Measurements from ENCODE around the gene KIRREL3.

The KIRREL3 gene

DNA sequence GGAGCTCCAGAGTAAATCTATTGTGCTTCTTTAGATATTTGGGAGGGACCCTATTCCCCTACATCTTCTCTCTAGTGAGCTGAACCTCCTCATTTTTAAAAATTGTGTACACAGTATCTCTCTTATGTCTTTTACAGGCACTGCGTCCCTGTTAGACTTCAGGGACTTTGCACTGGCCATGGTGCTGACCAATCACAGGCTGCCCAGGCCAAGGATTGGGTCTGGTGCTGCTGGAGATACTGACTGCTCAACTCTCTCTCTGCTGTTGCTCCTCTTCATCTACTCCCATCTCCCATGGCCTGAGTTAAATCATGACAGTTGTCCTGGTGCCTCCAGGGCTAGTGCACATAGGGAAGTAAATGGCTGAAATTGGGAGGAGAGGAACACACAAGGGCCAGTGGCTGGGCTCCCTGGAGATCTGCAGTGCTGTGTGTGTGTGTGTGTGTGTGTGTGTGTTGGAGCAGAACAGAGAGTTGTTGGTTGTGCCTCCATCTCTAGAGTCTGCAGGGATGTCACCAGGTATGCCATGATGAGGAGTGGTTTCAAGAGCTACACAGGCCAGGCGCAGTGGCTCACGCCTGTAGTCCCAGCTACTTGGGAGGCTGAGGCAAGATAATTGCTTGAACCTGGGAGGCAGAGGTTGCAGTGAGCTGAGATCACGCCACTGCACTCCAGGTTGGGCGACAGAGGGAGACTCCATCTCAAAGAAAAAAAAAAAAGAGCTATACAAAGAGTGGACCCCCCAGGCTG lies 489.8 kb downstream of the KIRREL3 start:
- no peak for DNase-seq (ENCODE audit: low spot score)

DNA sequence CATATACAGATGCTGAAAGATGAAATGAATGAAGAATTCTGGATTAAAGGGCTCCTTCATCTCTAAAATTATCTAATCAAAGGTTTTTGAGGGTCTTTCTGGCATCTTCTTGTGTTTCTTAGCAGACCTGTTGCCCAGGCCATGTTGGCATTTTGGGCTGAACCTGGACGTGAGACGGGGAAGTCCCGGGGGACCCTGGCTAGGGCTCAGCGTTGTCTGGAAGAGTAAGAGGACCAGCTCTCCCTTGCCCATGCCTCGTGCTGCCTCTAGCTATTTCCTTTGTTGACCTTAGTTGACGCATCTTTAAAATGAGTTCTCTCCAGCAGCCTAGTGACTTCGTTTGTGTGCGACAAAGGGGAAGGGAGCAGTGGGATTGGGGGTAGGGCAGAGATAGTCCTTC lies 492.9 kb downstream of the KIRREL3 start:
- no peak for DNase-seq (ENCODE audit: low spot score)

DNA sequence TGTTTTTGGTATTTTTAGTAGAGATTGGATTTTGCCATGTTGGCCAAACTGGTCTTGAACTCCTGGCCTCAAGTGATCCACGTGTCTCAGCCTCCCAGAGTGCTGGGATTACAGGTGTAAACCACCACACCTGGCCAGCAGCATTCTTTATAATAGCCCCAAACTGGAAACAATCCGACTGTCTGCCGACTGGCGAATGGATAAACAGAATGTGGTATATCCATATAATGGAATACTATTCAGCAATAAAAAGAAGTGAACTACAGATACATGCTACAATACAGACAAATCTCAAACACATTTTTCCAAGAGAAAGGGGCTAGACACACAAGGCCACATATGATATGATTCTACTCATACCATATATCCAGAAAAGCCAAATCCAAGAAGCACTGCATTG lies 493.8 kb downstream of the KIRREL3 start:
- no peak for DNase-seq (ENCODE audit: low spot score)

- no peak for DNase-seq (ENCODE audit: low spot score)
Measured at GRCh38 chr11:126502982-126503381, 497.6 kb downstream of the KIRREL3 start.

DNA sequence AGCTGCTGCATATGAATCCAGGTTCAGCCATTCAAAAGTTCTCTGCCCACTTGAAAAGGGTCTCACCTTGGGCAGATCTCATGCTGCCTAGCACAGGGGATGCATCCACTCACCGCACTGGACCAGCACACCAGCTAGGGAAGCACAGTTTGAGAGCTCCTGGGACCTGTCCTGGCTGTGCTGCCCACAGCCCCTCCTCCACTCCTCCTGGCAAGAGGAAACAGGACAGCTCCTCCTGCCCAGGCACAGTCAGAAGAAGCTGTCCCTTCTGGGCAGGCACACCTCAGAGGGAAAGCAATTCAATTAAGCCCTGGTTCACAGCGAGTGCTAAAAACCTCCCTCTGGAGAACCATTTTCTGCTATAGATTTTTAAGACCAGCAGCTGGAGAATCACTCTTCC lies 498.4 kb downstream of the KIRREL3 start:
- no peak for DNase-seq (ENCODE audit: low spot score)

DNA sequence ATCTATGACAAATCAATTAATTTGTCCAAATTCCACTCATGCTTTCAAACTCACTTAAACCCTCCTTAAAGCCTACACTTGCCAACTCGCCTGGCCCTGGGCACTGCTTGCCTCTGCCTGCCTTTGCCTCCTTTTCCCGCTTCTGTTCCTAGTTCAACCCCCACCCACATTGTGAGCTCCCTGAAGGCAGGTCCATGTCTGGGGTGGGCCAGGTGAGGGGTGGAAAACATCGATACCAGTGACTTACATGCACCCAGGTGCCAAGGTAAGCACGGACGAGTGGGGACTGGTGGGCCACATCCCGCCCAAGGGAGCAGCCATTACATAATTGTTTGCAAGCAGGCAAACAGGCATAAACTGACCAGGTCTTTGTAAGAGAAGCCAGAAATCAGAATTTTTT lies 498.9 kb downstream of the KIRREL3 start:
- DNase-seq (ENCODE audit: low spot score), result no peak

GRCh38 chr11:126500981-126501380 lies 499.6 kb downstream of the KIRREL3 start:
- DNase-seq (ENCODE audit: low spot score), result no peak

- no peak for DNase-seq (ENCODE audit: low spot score)
Measured at GRCh38 chr11:126499131-126499752, 501.3 kb downstream of the KIRREL3 start.

DNA sequence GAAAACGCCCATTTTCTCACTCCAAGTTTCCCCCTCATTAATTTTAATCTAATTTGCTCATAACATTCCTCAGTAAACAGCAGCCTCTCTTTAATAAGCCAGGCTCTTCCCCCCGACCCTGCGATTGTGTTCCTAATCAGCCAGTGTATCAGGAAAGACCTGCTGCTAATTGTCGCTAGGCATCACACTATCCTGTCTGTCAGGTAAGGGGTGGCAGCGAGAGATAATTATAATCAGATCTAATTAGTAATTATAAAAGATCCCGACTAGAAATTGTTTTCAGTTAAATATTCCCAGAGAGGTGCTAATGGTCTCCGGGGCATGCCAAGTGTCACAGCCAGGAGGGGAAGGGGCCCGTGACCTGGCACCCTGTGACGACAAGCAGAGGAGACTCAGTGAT lies 502.3 kb downstream of the KIRREL3 start:
- no peak for DNase-seq (ENCODE audit: low spot score)

- no peak for DNase-seq (ENCODE audit: low spot score)
Measured at GRCh38 chr11:126497581-126498122, 502.9 kb downstream of the KIRREL3 start.

DNA sequence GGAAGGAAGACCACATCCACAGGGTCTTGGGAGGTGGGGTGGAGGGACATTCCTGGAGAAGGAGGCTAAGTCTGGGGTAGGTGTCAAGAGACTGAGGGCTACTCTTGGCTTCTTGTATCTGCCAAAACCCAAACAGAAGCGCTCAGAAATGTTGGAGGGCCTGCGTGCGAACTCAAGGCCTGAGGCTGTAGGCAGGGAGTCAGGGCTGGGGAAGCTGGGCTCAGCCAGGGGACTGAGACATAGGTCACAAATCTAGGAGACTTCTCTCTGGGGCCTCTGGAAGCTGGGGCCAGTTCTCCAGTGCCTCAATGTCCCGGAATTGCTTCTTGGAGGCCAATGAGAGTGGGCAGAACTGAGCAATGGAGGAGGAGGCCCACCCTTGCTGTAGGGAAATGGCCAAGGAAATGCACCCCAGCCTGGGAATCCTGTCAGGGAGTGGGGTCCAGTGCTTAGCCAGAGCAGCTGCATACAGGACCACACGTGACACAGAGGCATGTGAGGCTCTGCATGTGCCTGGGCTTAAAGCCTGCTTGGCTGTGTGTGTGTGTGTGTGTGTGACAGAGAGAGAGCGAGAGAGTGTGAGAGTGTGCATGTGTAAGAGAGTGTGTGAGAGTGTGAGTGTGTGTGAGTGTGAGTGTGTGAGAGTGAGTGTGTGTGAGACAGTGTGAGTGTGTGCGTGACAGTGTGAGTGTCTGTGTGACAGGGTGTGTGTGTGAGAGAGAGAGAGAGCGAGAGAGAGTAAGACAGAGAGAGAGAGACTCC lies 503.8 kb downstream of the KIRREL3 start:
- DNase-seq (ENCODE audit: low spot score), result no peak

DNA sequence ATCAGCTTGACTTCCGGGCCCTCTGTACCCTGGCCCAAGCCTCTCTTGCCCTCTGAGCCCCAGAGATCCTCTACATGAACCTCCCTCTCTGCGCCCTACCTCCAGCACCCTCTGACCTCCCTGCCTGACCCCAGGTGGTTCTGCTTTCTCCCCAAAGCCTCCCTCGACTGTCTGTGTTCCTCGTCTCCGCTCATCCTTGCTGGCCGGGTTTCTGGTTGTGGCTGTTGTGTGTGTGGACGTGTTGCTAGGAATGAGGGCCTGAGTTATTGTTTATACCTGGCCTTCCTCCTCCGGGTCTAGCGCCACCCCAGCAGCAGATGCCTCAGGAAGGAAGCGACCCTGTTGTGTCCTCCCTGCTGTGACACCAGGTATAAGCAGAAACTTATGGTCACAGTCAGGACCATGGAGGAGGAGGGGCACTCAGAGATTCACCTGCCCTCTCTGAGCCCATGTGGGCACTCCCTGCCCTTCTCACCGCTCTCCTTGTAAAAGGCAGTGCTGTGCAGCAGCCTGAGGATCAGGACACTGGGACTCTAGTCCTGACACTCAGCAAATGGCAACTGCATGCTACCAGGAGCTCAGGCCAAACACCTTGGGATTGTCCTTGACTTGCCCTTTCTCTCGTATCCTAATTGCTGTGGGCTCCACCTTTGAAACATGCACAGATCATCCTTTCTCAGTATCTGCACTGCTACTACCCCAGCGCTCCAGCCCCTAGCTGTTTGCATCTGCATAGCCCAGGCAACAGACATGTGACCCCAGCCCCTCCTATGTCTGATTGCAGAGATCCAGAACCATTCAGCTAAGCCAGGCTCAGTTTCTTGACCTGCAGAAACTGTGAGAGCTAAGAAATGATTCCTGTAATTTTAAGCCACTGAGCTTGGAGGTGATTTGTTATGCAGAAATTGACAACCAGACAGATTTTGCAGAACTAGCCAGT lies 505.0 kb downstream of the KIRREL3 start:
- DNase-seq (ENCODE audit: low spot score), result no peak

DNA sequence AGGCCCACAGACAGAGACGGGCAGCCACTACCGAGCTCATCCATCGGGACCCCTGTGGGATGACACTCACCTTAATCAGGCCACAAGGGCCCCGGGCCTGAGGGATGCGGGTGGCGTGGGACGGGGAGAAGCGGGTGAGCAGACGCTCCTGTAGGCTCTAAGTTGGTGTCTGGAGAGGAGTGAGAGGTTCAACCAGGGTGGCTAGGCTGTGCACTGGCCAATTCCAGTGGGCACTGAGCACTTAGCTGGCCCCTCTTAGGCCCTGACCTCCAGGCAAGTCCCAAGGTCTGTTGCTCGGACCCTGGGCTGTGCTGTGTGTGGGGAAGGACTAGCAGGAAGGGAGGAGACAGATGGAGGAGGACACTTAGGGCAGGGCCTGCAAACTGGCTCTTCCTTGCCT lies 505.7 kb downstream of the KIRREL3 start:
- DNase-seq (ENCODE audit: low spot score), result no peak

DNA sequence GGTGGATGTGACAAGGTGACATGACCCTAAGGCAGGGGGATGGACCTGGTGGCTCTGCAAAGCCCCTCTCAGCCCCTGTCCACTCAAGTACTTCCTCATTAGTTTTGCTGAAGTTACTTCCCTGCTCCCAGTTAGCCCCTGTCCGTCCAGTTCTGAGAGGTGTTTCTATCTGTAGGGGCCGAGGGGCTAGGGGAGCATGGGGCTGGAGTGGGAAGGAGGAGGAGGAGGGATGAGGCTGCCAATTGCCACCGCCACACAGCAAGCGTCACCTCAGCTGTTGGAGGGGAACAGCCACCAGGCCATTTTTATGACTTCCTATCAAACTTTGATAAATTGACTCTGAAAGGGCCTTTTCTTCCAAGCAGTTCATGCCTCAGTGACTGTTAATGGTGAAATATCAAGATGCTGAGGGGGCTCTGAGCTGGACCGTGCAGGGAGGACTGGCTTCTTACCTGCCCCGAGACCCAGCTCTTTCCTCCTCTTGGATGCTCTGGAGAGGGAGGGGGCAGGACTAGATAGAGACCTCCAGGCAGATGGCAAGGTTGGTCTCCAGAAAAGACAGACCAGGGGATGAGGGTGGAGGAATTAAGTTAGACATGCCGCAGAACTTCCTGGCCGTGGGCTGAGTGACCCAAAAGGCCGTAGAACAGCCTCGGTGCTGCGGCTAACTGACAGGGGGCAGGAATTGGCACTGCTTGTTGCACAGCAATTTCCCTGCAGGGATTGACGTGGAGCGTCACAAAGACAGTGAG lies 508.1 kb downstream of the KIRREL3 start:
- DNase-seq (ENCODE audit: low spot score), result no peak

GRCh38 chr11:126491092-126491491 lies 509.5 kb downstream of the KIRREL3 start:
- no peak for DNase-seq (ENCODE audit: low spot score)

GRCh38 chr11:126489836-126490660 lies 510.5 kb downstream of the KIRREL3 start:
- no peak for DNase-seq (ENCODE audit: low spot score)

DNA sequence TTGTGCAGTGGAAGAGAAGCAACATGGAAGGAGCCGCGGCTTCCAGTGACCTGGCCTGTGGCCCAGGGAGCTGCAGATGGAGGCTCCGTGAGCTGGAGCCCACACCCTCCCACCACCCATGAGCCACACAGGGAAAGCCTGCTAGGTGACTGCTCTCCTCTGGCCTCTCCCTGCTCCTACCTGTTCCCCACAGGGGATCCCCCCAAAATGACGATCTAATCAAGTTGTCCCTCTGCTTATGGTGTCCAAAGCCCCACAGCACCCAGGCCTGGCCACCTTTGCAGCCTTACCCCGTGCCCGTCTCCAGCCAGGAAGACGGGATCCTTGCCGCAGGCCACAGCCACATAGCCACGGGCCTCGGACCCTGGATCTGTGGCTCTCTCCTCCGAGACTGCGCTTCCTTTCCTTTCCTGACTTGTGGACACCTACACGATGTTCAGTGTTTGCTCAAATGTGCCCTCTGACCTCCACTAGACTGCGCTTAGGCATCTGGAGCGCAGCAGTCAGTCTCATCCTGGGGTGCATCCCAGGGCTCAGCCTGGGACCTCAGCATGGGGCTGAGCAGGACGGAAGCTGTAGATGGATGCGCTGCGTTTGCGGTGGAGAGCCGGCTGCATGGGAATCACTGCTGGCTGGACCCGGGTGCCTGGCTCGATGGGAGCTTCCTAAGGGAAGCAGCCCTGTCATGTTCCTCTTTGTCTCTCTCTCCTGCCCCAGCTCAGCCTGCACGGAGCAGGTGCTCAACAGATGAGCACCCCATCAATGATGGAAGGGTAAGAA lies 511.8 kb downstream of the KIRREL3 start:
- DNase-seq (ENCODE audit: low spot score), result no peak

DNA sequence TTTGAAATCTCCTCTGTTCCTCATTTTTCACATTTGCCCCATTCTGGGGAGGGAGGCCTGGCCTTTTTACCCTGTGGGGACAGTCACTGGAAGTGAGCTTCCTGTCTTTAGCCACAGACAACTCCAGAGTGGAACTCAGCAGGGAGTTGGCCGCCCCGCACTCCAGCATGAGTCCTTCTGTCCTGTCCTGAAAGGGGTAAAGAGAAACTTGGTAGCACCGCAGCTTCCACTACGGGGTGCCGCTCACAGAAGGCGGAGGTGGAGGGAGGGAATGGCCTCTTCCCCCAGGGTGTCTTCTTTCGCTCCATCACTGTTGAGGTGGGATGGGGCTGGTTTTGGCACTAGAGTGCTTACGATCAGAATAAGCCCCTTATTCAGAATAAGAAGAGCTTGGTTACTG lies 512.9 kb downstream of the KIRREL3 start:
- no peak for DNase-seq (ENCODE audit: low spot score)

DNA sequence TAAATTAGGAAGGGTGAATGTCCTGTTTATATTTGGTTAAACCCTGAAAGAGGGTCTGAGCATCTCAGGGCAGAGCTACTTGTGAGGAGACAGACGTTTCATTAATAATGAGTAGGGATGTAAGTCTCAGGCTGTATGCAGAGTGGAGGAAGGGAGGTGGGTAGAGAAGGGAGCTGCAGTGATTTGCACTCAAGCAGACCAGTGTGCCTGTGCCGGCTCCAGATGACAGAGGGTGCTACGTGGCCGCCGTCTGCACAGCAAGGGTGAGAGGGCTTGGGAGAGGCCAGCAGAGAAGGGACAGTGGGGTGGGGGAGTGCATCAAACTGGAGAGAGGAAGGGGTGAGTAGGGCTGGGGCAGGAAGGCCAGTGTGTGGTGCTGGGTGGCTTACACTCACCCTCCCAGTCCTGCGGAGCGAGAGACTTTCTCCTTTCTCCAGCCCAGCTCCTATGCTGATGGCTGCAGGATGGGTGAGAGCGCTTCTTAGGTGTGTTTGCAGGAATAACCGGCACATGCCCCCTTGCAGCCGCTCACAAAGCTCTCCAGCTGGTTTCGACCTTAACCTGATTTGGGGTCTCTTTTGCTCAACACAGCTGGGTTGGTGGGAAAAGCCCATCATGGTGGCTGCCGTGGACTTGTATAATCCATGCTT lies 514.5 kb downstream of the KIRREL3 start:
- no peak for DNase-seq (ENCODE audit: low spot score)
